Iris pigment epithelial cell (primary cell): ENCODE data around the gene ACOT11.

Source experiments
- DNase-seq: peaks from one replicate; pipeline ENCODE4 v3.0.0-alpha.2; 2011; ENCODE audit warnings: low read depth

ACOT11 gene

DNA sequence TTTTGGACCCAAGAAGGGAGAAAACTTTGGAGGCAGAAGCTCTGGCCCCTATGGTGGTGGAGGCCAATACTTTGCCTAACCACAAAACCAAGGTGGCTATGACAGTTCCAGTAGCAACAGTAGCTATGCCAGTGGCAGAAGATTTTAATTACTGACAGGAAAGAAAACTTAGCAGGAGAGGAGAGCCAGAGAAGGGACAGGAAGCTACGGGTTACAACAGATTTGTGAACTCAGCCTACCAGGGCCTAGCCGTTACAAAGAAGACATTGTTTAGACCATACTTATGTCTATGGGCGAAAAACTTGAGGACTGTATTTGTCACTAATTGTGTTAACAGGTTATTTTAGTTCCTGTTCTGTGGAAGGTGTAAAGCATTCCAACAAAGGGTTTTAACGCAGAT, 10.4 kb upstream of the ACOT11 start:
- no peak for DNase-seq

DNA sequence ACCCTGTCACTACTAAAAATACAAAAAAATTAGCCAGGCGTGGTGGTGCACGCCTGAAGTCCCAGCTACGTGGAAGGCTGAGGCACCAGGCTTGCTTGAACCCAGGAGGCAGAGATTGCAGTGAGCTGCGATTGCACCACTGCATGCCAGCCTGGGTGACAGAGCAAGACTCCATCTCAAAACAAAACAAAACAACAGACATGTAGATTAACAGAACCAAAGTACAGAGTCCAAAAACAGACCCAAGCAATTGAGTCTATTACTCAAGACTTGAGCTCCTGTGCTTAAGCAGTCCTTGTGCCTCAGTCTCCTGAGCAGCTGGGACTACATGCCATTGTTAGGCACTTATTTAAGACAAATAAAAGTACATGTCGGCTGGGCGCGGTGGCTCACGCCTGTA, 9.5 kb upstream of the ACOT11 start:
- no peak for DNase-seq

DNA sequence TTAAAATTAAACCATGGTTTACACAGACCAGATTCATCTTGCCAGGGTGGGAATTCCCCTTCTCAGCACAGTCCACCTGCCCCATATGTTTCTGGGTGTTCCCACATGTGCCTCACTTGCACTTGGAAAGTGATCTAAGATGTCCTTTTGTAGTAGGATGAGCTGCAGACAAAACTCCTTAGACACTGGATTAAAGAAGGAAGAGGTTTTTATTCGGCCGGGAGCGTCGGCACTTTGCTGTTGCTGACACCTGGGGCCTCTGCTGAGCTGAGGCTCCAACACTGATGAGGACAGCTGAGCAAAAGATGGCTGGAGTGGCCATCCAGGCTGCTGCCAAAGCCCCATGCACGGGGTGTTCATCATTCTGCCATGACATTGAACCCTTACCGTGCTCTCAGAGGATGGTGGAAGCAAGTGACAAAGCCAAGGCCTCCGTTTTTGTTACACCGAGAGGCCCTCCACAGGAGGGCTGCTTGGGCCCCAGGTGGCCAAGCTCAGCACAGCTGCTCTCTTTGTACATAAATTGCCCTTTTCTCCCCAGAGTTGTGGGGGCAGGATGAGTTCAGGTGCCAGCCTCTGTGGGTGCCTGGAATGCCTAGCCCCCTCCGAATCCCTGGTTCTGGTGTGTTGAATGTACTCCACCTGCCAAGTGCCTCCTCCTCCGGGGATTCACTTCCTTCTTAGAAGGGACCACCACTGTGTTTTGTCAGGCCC, 7.3 kb upstream of the ACOT11 start:
- DNase-seq = no peak

DNA sequence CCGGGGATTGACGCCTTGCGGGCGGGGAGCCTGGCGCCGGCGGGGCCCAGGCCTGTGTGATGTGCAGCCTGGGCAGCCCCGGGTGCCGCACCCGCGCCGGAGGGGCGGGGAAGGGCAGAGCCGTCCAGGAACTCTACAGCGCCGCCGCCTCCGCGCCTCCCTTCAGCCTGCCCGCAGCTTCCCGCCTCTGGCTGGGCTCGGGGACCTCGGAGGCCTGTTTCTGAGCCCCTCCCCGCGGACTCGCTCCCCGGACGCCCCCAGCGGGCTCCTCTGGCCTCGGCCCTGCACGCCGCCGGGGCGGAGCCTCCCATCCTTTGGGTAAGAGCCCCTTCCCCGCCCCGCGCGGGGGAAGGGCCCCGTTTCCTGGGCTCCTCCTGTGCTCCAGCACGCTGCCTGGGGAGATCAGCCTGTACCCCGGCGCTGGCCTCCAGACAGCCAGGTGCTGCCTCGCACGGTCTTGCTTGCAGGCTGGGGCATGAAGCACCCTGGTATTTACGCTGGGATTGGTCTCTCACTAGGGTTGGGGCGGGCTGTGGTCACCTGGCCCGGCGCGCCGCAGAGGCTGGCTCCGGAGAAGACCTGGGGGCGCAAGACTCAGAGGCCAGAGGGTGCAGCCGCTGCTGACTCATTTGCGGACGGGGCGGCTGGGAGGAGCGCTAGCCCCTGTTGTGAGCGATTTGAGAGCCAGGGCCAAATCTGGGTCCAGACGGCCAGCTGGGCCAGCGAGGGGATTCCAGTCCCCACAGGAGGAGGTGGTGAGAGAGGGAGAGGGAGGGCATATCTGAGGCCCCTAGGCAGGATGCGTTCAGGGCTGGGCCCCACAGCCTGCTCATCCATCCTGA, 5.7 kb upstream of the ACOT11 start:
- DNase-seq = peak; percentile 66

DNA sequence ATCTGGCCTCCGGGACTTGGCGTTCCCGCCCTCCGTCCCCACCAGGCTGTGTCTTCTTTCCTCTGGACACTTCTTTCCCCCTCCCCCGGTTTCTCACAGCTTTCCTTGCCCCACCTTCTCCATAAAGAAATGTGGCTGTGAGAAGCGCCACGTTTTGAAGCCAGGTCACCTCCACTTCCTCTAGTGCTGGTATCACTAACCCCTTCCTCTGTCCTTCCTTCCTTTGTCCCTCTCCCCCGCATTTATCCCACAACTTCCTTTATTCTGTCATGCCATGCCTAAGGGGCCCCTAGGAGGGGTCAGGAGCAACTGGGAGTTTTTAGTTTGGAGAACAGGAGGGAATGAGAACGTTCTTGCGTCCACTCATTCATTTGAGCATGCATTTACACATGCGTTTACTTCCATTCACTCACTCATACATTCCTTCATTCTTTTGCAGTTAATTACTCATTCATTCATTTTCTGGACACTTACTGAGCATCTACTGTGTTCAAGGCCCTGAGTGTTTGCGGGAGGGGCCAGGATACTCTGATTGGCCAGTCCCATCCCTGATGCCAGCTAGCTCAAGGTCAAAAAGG, 5.0 kb upstream of the ACOT11 start:
- DNase-seq = peak; percentile 31

DNA sequence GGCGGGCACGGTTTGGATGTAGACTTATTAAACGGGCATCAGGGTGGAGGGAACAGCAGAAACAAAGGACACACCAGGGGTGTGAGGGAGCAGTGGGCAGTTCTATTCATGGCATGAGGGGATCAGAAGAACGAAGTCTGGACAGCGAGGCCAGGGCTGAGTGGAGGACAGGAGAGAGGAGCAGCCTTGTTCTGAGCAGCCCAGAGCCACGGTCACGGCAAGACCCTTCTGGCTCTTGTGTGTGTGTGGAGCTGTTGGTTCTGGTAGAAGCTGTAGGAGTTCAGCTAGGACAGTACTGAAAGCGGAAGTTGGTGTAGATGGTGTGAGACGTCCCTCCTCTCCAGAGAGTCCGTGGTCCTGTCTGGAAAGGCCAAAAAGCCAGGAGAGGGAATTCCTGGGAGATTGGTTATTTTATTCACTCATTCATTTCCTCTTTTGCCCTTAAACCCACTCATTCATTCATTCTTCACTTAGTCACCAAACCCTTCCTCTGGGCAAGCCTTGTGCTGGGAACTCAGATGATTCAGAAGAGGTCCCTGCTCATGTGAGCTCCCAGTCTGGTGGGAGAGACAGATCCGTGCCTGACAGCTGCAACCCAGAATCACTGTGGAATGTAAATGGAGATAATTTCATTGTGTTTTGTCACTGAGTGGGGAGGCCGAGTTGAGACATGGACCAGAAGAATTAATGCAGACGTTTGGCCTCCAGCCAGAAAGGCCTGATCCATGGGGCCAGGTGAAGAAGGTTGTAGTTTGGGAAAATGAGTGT, 4.1 kb upstream of the ACOT11 start:
- DNase-seq = peak; percentile 45

DNA sequence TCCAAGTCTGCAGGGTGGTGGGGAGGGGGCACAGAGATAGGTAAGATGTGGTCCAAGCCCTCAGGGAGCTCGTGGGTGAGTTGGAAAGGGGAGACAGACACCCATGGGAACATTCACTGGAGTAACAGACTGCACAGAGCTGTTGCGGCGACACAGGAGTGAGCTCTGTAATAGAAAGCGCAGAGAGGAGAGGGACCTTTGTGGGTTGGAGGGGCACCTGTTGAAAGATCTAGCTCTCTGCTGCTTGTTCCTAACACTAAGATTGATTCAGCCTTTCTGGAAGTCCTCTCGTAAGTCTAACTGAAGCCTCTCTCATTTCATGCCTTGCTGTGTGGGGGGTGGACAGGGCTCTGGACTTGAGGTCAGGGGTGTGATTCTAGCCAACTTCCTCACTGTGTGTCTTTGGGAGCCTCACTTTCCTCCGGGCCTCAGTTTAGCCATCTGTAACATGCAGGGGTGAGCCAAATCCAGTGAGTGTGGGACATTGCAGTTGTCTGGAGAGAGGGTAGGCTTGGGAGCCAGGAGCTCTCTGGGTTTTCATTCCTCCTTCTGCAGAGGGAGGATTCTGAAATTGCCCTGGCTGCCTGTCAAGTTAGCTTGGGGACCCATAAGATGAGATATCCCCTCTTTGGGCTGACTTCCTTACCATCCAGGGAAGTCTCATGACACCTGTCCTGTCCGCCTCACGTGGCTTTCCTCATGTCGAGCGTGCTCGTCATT, 2.0 kb upstream of the ACOT11 start:
- no peak for DNase-seq

DNA sequence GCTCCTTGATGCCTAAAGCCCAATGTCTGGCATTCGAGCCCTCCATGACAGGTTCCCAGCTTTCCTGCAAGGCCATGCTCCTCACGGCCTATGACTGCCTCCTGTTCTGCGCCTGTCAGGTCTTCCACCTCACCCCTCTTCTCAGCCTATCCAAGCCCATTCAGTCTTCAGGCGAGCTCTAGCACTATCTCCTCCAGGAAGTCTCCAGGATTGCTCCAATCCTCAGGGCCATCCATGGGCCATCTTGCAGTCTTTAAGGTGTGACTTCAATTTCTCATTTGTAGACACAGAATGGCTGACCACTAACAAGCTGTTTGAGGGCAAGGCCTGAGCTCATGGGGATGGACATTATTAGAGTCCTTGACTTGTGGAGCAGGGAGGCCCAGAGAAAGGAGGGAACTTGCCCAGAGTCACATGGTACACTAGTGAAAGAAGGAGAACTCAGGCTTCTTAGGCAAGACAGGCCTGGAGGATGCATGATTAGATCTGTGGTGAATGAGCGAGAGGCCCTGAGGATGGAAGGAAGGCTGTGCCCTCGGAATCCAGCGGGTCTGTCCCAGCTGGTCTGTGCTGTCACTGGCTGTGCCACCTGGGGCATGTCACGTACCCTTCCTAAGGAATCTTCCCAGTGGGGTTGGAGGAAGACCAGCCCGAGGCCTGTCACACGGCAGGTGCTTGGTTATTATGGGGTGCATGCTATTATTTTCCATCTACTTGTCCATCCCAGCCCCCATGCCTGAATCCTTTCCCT, 1.2 kb upstream of the ACOT11 start:
- DNase-seq = no peak

DNA sequence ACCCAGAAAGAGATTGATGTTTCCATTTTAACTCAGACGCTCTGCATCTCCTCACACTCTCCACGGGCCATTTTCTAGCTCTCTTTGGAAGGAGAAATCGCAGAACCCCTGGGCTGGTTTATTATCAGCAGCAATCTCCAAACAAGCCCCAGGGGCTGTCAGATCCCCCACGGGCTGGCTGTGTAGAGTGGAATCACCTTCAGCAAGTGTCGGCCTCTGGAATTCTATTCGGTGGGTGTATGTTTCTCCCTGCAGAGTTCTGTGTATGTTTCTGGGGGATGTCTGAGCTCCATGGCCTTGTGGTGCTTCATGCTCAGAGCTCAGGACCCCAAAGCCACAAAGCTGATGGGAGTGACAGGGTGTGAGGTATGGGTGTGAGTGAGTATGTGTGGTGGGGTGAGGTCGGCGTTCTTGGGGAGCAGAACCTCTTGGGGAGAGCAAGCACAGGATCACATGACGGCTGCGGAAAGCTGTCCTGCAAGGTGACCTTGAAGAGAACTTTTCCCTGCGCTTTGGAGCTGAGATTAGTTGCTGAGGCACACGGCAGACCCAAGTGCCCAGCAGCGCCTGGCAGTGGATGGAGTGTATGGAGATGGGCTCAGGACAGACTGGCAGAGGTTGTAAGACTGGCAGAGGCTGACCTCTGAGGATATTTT, 489 bp downstream of the ACOT11 start:
- no peak for DNase-seq

DNA sequence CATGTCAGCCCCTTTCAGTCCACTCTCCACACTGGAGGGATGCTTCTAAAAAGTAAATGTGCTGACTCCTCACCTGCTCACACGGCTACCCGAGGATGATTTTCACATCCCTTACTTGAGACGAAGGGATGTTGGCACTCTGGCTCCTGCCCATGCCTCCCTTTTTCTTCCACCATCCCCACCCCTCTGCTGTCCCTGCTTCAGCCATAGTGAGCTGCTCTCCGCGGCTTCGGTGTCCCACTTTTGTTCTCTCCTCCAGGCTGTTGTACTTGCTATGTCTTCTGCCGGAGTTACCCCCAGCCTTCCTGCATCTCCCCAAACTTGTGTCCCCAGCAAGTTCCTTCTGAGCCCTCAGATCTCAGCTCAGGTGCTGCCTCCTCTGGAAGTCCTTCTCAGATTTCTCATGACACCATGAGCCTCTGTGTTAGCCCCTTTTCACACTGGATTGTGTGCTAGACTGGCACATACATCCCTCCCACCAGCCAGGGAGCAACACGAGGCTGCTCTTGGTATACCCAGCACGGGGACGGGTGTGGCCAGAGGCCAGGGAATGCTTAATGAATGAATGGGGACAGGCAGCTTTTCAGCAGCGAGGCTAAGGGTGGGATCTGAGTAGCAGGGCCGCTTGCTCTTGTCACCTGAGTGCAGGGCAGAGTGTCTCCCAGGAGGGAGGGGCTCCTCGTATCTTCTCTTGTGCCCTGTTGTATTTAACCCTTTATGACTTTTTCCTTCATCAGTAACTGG, 1.3 kb downstream of the ACOT11 start:
- DNase-seq = no peak

DNA sequence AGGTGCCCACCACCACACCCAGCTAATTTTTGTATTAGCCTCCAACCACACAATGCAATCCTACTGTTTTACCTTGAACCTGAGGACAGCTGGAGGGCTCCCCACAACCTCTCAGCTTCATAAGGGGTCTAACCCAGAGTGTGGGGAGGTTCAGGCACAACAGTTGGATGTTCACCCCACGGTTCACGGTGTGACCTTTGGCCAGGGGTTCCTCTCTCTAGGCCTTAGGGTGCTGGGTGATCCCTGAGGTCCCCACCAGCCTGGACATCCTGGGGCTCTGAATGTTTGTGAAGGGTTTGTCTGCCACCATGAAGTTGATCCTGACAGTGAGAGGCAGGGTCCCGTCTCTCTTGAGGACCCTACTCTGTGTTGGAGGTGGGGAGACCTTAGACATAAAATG, 3.9 kb downstream of the ACOT11 start:
- no peak for DNase-seq

DNA sequence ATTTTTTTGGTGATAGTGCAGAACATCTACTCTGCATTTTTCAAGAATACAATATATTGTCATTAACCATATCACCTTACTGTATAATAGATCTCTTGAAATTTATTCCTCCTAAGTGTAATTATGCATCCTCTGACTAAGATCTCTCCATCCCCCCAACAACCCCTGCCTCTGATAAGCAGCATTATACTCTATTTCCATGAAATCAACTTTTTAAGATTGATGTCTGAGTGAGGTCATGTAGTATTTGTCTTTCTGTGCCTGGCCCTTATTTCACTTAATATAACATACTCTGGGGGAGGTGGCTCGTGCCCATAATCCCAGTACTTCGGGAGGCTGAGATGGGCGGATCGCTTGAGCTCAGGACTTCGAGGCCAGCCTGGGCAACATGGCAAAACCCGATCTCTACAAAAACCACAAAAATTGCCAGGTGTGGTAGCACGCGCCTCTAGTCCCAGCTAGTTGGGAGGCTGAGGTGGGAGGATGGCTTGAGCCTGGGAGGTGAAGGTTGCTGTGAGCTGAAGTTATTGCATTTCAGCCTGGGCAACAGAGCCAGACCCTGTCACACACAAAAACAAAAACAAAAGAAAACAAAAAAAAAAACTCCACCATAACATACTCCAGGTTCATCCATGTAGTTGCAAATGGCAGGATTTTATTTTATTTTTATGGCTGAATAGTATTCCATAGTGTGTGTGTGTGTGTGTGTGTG, 5.7 kb downstream of the ACOT11 start:
- DNase-seq = no peak

DNA sequence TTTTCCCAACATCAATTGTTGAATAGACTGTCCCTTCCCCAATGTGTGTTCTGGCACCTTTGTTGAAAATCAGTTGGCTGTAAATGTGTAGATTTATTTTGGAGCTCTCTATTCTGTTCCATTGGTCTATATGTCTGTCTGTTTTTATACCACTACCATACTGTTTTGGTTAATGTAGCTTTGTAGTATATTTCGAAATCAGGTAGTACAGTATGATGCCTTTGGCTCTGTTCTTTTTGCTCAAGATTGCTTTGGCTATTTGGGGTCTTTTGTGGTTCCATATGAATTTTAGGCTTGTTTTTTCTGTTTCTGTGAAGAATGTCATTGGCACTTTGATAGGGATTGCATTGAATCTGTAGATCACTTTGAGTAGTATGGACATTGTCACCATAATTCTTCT, 8.1 kb downstream of the ACOT11 start:
- no peak for DNase-seq

DNA sequence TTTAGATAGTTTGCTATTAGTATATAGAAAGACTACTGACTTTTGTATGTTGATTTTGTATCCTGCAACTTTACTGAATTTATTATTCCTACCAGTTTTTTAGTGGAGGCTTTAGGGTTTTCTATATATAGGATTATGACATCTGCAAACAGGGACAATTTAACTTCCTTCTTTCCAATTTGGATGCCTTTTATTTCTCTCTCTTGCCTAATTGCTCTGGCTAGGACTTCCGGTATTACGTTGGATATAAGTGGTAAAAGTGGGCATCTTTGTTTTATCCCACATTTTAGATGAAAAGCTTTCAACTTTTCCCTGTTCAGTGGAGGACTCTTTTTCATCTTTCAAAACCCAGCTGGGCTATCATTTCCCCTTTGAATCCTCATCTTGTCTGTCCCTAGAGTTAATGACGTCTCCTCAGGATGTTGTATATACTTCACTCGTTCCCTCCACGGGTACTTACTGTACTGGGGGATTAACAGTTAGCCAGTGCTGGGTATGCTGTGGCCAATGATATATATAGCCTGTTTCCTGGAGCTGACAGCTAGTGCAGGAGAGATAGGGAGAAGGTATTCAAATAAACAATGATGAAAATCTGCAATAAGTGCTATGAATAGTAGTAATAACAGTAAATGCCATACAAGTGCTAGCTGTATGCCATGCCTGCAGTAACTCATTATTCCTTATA, 9.8 kb downstream of the ACOT11 start:
- DNase-seq = peak; percentile 41

DNA sequence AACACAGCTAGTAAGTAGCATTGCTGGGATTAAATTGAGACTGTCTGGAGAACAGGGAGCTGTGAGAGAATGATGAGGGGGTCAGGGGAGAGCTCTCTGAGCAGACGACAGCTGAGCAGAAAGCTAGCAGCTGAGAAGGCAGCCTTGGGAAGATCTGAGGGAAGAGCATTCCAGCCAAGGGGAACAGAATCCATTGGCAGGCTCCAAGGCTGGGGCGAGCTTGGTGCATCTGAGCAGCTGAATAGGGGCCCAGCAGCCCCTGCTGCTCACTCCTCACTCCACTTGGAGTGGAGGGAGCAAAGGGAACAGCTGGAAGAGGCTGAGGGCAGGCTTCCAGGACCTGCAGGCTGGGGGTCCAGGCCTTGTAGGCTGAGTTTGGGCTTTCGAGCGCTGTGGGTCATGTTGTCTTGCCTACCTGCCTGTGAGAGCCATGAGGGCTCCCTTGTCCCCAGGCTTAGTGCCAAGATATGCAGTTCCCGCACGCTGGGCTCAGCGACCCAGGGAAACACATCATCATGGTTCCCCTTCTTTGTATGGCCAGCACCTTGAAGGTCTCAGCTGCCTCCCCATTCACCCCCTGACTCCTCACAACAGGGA, 10.5 kb downstream of the ACOT11 start:
- no peak for DNase-seq

DNA sequence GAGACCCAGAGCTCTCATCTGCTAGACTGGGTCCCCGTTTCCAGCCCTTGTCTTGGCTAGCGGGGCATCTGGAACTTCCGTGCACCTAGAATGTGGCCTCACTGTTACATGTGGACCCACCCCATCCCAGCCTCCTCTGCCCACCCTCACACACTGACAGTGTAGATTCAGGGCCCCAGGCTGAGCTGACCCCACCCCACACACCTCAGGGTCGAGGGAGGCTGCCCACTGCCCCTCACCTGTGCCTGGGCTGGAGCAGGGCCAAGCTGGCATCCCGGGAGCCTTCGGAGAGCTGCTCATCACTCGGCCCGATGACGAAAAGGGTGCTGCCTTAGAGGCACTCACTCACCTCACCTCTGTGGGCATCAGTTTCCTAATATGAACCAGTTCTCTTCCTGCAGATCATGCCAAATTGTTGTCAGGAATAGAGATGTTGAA, 11.1 kb downstream of the ACOT11 start:
- no peak for DNase-seq

DNA sequence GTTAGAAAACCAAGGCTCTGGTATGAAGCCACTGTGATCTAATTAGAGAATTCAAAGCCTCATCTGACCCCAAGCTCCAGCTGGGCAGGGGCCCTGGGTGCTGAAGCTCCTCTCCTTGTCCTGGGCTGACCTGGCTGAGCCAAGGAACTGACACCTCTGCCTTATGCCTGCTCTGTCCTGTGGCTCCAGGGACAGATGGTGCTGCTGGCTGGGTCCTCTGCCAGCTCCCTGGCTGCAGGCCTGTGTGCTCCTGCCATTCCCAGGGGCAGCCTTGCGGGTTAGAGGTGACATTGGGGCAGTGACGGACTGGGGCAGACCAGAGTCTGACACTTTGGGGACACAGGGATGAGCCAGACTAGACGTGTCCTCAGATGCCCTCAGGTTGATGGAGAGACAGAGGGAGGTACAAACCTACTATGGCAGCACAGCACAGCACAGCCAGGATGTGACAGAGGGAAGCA, 11.8 kb downstream of the ACOT11 start:
- DNase-seq = no peak
